ENCODE measurements around the gene FZD2.

GRCh38 chr17:44587339-44587738, 30.1 kb downstream of the FZD2 start:
- TF ChIP-seq POLR2A (IDR thresholded peaks at IDR 0.05) (no peak), CTCF (IDR thresholded peaks at IDR 0.05) (no peak)
